ENCODE results near the gene AMPD3. TPM values are rescaled to one million over a fixed set of nuclear protein-coding genes. Genes with fewer than 3 reads are reported as not detected.

Gene AMPD3
- total and polyA plus RNA-seq, 2 of the 13 experiments (the other 11 are each of a cell fraction or from before 2014, with no cell fraction given): 0.33 to 2.3 TPM

GRCh38 chr11:10451426-10452116, 3.5 kb upstream of the AMPD3 start:
- H3K4me2 ChIP-seq (ENCODE audit: low read depth, low read length): peak overlapping the region; percentile 81
- intact Hi-C loops (cut with micrococcal nuclease; ENCODE audit: unreplicated experiment): no loop called here

More at GRCh38 chr11:10451426-10452116, 3.5 kb upstream of the AMPD3 start:
- no peak overlapping the region for H3K9ac ChIP-seq (ENCODE audit: insufficient read depth, low read depth, low read length)
- peaks cover 0 to 30% of the 10 kb centered on the region in 2 experiments; a peak in 2 of 5 replicates for H3K27me3 ChIP-seq (ENCODE audit: control insufficient read depth in 1 of 2, insufficient read depth in 2 of 2, low read length in 2 of 2)
- ATAC-seq (no peak), FAIRE-seq (no peak), DNase-seq (ENCODE audit: low spot score) (no peak)
- no peaks in the 10 kb centered on the region for H3K36me3 ChIP-seq (replicated peaks in 1 of 2; ENCODE audit: control insufficient read depth in 1 of 2, insufficient read depth in 2 of 2, low read length in 2 of 2)
- no TSS peak for BruUV-seq (replicated peaks)
- peaks cover 21% of the 10 kb centered on the region for H3K4me1 ChIP-seq (ENCODE audit: insufficient read depth, low read length)
- H3K4me3 ChIP-seq (replicated peaks in 1 of 3; ENCODE audit: insufficient read depth in 1 of 3, low read depth in 2 of 3, low read length in 3 of 3): peak overlapping the region in 1 of 3 experiments; percentile 66; a peak in 1 of 6 replicates
- ChIA-PET POLR2A (no interaction called here), CTCF (ENCODE audit: low intra/inter-chr PET ratio, low total read pairs) (no interaction called here)
- no peak overlapping the region for H2AFZ ChIP-seq (ENCODE audit: low read length)
- WGBS (ENCODE audit: low lambda C conversion rate): 19% methylated on average over 3 of the region's 4 CpGs
- no peaks in the 10 kb centered on the region for H3K9me3 ChIP-seq (ENCODE audit: low read length)
- in situ Hi-C loops (cut with HindIII; ENCODE audit: extremely low pct_ligation_motif_present, low pct_unique_long_range_greater_than_20kb): no loop called here
- H3K27ac ChIP-seq (ENCODE audit: extremely low read length, insufficient read depth, low read length): no peak overlapping the region
- no peak for TF ChIP-seq TRAFD1 (CRISPR knock-in tag; IDR thresholded peaks at IDR 0.05; ENCODE audit: borderline replicate concordance)
- TF ChIP-seq PBX2 (CRISPR knock-in tag; IDR thresholded peaks at IDR 0.05): no peak
- TF ChIP-seq SRF (IDR thresholded peaks at IDR 0.05; ENCODE audit: low read depth, low read length): no peak
- TF ChIP-seq ZNF879 (CRISPR knock-in tag; IDR thresholded peaks at IDR 0.05): no peak
- no peak for TF ChIP-seq ZMYM2 (CRISPR knock-in tag; IDR thresholded peaks at IDR 0.05)
- TF ChIP-seq SOX5 (CRISPR knock-in tag; IDR thresholded peaks at IDR 0.05; ENCODE audit: borderline replicate concordance): no peak
- TF ChIP-seq IRF2 (CRISPR knock-in tag; IDR thresholded peaks at IDR 0.05): no peak
- H4K20me1 ChIP-seq (ENCODE audit: insufficient read depth, low read length): no peaks in the 10 kb centered on the region
- H3K79me2 ChIP-seq (ENCODE audit: insufficient read depth, low read length): no peaks in the 10 kb centered on the region

Data from HepG2 (cell line).